ENCODE measurements around the gene DHX35.

Gene DHX35

DNA sequence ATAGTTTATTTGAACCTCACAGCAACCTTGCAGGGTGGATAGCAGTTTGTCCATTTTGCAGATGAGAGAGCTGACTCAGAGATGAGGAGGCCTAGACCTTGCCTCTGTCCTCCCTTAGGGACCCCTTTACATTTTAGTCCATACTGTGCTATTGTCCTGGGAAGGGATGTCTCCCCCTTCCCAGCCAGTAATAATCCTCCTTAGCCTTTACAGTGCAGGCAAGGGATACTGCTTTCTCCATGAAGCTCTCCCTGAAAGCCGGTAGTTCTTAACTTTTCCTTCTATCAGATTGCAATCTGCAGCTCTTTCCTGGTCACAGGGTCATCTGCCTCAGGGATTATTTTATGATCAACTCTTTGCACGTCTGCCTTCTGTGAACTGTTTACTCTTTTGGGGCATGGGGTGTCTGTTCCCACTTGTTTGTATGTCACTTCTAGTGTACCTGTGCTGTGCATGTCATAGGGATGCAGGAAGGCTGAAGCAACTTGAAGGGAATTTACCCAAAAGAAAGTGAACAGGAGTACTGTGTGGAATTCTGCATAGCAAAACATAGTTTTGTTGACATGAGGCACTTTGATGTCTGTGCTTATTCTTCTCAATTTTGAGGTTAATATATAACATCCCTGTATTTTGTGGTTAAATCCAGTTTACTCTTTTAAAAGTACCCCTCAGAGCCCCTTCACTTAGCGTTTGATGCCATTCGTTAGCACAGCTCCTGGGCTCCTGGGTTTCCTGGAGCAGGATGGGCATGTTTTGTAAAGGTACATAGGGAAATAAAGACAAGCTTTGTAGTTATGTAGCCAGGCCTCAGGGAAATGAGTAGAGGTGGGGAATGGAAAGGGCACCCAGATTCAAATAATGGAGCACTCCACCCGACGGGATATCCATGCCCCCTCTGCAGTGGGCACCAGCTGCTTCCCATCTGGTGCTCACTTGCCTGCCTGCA lies 38.1 kb downstream of the DHX35 start:
- Histone ChIP-seq H3K4me3 (ENCODE audit: low read length) (no peak overlapping the region), H3K4me1 (ENCODE audit: control insufficient read depth, insufficient read depth, low read length) (no peaks in the 10 kb centered on the region), H3K9me3 (replicated peaks; ENCODE audit: low read length) (no peaks in the 10 kb centered on the region), H3K4me2 (ENCODE audit: low read length) (no peak overlapping the region), H3K9ac (ENCODE audit: low read depth, low read length) (no peak overlapping the region), H3K36me3 (ENCODE audit: insufficient read depth, low read length) (peaks cover 48% of the 10 kb centered on the region), H3K27me3 (ENCODE audit: control insufficient read depth, insufficient read depth, low read length) (no peaks in the 10 kb centered on the region)

DNA sequence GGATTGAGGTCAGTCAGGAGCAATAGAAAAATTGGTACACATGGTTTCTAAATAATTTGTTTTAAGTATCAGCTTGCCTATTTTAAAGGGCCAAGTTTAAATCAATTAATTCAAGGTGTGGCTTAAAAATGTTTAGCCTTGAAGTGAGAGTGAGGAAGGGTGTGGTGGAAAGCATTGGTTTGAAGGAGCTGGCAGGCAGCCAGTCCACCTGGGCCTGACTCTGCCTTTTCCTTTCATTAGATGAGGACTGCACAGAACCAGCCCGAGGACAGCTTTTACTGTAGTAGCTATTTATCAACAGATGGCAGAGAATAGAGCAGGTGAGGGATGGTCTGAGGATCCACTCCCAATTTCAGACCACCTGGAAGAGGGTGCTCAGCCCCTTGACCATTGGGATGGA lies 42.4 kb downstream of the DHX35 start:
- H3K36me3 ChIP-seq (ENCODE audit: insufficient read depth, low read length): peaks cover 51% of the 10 kb centered on the region
- no peak overlapping the region for H3K4me3 ChIP-seq (ENCODE audit: low read length)
- H3K4me1 ChIP-seq (ENCODE audit: control insufficient read depth, insufficient read depth, low read length): no peaks in the 10 kb centered on the region

GRCh38 chr20:39009348-39009747 lies 47.2 kb downstream of the DHX35 start:
- Histone ChIP-seq H3K4me3 (ENCODE audit: low read length) (no peak overlapping the region), H3K9ac (ENCODE audit: low read depth, low read length) (no peak overlapping the region), H3K4me2 (ENCODE audit: low read length) (no peak overlapping the region), H3K9me3 (replicated peaks; ENCODE audit: low read length) (no peaks in the 10 kb centered on the region), H3K4me1 (ENCODE audit: control insufficient read depth, insufficient read depth, low read length) (no peaks in the 10 kb centered on the region), H3K27me3 (ENCODE audit: control insufficient read depth, insufficient read depth, low read length) (no peaks in the 10 kb centered on the region), H3K36me3 (ENCODE audit: insufficient read depth, low read length) (peaks cover 24% of the 10 kb centered on the region)

More for the DNA sequence above, 42.4 kb downstream of the DHX35 start:
- Histone ChIP-seq H3K4me2 (ENCODE audit: low read length) (no peak overlapping the region), H3K9me3 (replicated peaks; ENCODE audit: low read length) (no peaks in the 10 kb centered on the region), H3K27me3 (ENCODE audit: control insufficient read depth, insufficient read depth, low read length) (no peaks in the 10 kb centered on the region), H3K9ac (ENCODE audit: low read depth, low read length) (no peak overlapping the region)

DNA sequence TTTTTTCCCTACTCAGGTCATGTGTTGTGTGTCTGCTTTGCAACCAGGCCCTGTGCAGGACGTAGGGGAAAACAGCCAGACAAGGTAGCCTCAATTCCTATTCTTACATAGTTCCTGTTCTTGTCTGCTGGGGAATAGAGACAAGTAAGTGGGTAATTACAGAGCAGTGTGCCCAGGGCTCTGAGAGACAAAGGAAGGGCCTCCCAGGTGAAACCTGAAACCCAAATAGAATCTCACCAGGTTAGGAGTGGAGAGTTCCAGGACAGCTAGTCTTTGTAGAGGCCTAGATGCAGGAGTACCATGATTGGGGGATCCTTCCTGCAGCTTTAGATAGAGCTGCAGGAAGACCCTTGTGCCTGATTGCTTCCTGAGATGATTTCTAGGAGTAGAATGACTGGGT lies 48.4 kb downstream of the DHX35 start:
- no peaks in the 10 kb centered on the region for H3K27me3 ChIP-seq (ENCODE audit: control insufficient read depth, insufficient read depth, low read length)
- H3K36me3 ChIP-seq (ENCODE audit: insufficient read depth, low read length): peaks cover 24% of the 10 kb centered on the region
- no peaks in the 10 kb centered on the region for H3K4me1 ChIP-seq (ENCODE audit: control insufficient read depth, insufficient read depth, low read length)
- H3K4me2 ChIP-seq (ENCODE audit: low read length): no peak overlapping the region
- H3K4me3 ChIP-seq (ENCODE audit: low read length): no peak overlapping the region
- H3K9me3 ChIP-seq (replicated peaks; ENCODE audit: low read length): no peaks in the 10 kb centered on the region
- no peak overlapping the region for H3K9ac ChIP-seq (ENCODE audit: low read depth, low read length)

GRCh38 chr20:39013662-39014109 lies 51.5 kb downstream of the DHX35 start:
- no peaks in the 10 kb centered on the region for H3K4me1 ChIP-seq (ENCODE audit: control insufficient read depth, insufficient read depth, low read length)
- no peak overlapping the region for H3K9ac ChIP-seq (ENCODE audit: low read depth, low read length)
- H3K36me3 ChIP-seq (ENCODE audit: insufficient read depth, low read length): peaks cover 22% of the 10 kb centered on the region

DNA sequence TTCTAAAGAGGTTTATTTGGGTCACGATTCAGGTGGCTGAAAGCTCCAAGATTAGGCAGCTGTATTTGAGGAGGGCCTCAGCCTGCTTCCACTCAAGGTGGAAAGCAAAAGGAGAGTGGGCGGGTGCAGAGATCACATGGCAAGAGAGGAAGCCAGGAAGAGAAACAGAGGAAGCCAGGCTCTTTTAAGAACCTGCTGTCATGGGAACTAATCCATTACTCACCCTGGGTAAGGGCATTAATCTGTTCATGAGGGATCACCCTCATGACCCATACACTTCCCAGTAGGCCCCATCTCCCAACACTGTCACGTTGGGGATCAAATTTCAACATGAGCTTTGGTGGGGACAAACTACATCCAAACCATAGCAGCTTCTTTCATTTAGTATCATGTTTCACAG lies 53.9 kb downstream of the DHX35 start:
- Histone ChIP-seq H3K4me1 (ENCODE audit: control insufficient read depth, insufficient read depth, low read length) (no peaks in the 10 kb centered on the region), H3K27me3 (ENCODE audit: control insufficient read depth, insufficient read depth, low read length) (no peaks in the 10 kb centered on the region), H3K4me3 (ENCODE audit: low read length) (no peak overlapping the region), H3K9me3 (replicated peaks; ENCODE audit: low read length) (no peaks in the 10 kb centered on the region), H3K4me2 (ENCODE audit: low read length) (no peak overlapping the region), H3K36me3 (ENCODE audit: insufficient read depth, low read length) (peaks cover 25% of the 10 kb centered on the region), H3K9ac (ENCODE audit: low read depth, low read length) (no peak overlapping the region)

More at GRCh38 chr20:39013662-39014109, 51.5 kb downstream of the DHX35 start:
- Histone ChIP-seq H3K4me2 (ENCODE audit: low read length) (no peak overlapping the region), H3K4me3 (ENCODE audit: low read length) (no peak overlapping the region), H3K27me3 (ENCODE audit: control insufficient read depth, insufficient read depth, low read length) (no peaks in the 10 kb centered on the region), H3K9me3 (replicated peaks; ENCODE audit: low read length) (no peaks in the 10 kb centered on the region)

DNA sequence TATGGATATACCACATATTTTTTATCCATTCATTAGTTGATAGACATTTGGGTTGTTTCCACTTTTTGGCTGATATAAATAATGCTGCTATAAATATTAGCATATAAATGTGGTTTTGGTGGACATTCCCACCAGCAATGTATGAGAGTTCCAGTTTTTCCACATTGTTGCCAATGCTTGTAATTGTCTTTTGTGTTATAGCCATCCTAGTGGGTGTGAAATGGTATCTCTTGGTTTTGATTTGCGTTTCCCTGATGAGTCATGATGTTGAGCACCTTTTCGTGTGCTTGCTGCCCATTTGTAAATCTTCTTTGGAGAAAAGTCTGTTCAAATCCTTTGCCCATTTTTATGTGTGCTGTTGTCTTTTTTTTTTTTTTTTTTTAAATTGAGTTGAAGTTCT lies 54.4 kb downstream of the DHX35 start:
- Histone ChIP-seq H3K36me3 (ENCODE audit: insufficient read depth, low read length) (peaks cover 26% of the 10 kb centered on the region), H3K9ac (ENCODE audit: low read depth, low read length) (no peak overlapping the region), H3K4me2 (ENCODE audit: low read length) (no peak overlapping the region), H3K4me3 (ENCODE audit: low read length) (no peak overlapping the region), H3K9me3 (replicated peaks; ENCODE audit: low read length) (no peaks in the 10 kb centered on the region), H3K27me3 (ENCODE audit: control insufficient read depth, insufficient read depth, low read length) (no peaks in the 10 kb centered on the region), H3K4me1 (ENCODE audit: control insufficient read depth, insufficient read depth, low read length) (no peaks in the 10 kb centered on the region)

GRCh38 chr20:39019027-39019426 lies 56.9 kb downstream of the DHX35 start:
- peaks cover 47% of the 10 kb centered on the region for H3K36me3 ChIP-seq (ENCODE audit: insufficient read depth, low read length)

DNA sequence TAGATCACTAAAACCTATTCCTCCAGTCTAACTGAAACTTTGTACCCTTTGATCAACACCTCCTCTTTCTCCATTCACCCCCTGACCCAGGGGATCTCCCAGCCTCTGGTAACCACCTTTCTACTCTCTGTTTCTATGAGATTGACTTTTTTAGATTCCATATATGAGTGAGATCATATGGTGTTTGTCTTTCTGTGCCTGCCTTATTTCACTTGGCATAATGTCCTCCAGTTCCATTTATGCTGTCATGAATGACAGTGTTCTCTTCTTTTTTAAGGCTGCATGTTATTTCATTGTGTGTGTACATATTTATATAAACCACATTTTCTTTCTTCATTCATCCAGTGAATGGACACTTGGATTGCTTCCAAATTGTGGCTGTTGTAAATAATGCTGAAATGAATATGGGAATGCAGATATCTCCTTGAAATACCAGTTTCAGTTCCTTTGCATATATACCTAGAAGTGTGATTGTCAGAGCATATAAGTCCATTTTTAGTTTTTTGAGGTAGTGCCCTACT lies 57.7 kb downstream of the DHX35 start:
- peaks cover 53% of the 10 kb centered on the region for H3K36me3 ChIP-seq (ENCODE audit: insufficient read depth, low read length)
- no peak overlapping the region for H3K9ac ChIP-seq (ENCODE audit: low read depth, low read length)
- H3K4me3 ChIP-seq (ENCODE audit: low read length): no peak overlapping the region

More at GRCh38 chr20:39019027-39019426, 56.9 kb downstream of the DHX35 start:
- no peaks in the 10 kb centered on the region for H3K9me3 ChIP-seq (replicated peaks; ENCODE audit: low read length)
- H3K9ac ChIP-seq (ENCODE audit: low read depth, low read length): no peak overlapping the region
- H3K4me3 ChIP-seq (ENCODE audit: low read length): no peak overlapping the region
- no peaks in the 10 kb centered on the region for H3K4me1 ChIP-seq (ENCODE audit: control insufficient read depth, insufficient read depth, low read length)
- no peak overlapping the region for H3K4me2 ChIP-seq (ENCODE audit: low read length)
- no peaks in the 10 kb centered on the region for H3K27me3 ChIP-seq (ENCODE audit: control insufficient read depth, insufficient read depth, low read length)

GRCh38 chr20:39021748-39022147 lies 59.6 kb downstream of the DHX35 start:
- H3K27me3 ChIP-seq (ENCODE audit: control insufficient read depth, insufficient read depth, low read length): no peaks in the 10 kb centered on the region
- no peak overlapping the region for H3K9ac ChIP-seq (ENCODE audit: low read depth, low read length)
- peaks cover 59% of the 10 kb centered on the region for H3K36me3 ChIP-seq (ENCODE audit: insufficient read depth, low read length)
- H3K4me2 ChIP-seq (ENCODE audit: low read length): no peak overlapping the region
- no peaks in the 10 kb centered on the region for H3K4me1 ChIP-seq (ENCODE audit: control insufficient read depth, insufficient read depth, low read length)
- no peak overlapping the region for H3K4me3 ChIP-seq (ENCODE audit: low read length)
- no peaks in the 10 kb centered on the region for H3K9me3 ChIP-seq (replicated peaks; ENCODE audit: low read length)

More for the DNA sequence above, 57.7 kb downstream of the DHX35 start:
- H3K27me3 ChIP-seq (ENCODE audit: control insufficient read depth, insufficient read depth, low read length): no peaks in the 10 kb centered on the region
- no peaks in the 10 kb centered on the region for H3K9me3 ChIP-seq (replicated peaks; ENCODE audit: low read length)
- H3K4me2 ChIP-seq (ENCODE audit: low read length): no peak overlapping the region
- no peaks in the 10 kb centered on the region for H3K4me1 ChIP-seq (ENCODE audit: control insufficient read depth, insufficient read depth, low read length)

- no peak overlapping the region for H3K9ac ChIP-seq (ENCODE audit: low read depth, low read length)
- no peaks in the 10 kb centered on the region for H3K4me1 ChIP-seq (ENCODE audit: control insufficient read depth, insufficient read depth, low read length)
- no peak overlapping the region for H3K4me3 ChIP-seq (ENCODE audit: low read length)
- H3K9me3 ChIP-seq (replicated peaks; ENCODE audit: low read length): no peaks in the 10 kb centered on the region
- H3K27me3 ChIP-seq (ENCODE audit: control insufficient read depth, insufficient read depth, low read length): no peaks in the 10 kb centered on the region
- H3K36me3 ChIP-seq (ENCODE audit: insufficient read depth, low read length): peaks cover 52% of the 10 kb centered on the region
- no peak overlapping the region for H3K4me2 ChIP-seq (ENCODE audit: low read length)
Observed at GRCh38 chr20:39025883-39026282, 63.7 kb downstream of the DHX35 start.
